GM12874 (cell line): ENCODE data around the gene SLC22A23.

Experiments
- TF ChIP-seq, protein P1 (sequence below): IDR thresholded peaks from 2 replicates; pipeline ENCODE4 v1.5.1; 2011; ENCODE audit warnings: low read depth, mild to moderate bottlenecking, control low read depth, low read length, moderate library complexity; ENCODE audit not compliant: insufficient read depth

SLC22A23 gene

DNA sequence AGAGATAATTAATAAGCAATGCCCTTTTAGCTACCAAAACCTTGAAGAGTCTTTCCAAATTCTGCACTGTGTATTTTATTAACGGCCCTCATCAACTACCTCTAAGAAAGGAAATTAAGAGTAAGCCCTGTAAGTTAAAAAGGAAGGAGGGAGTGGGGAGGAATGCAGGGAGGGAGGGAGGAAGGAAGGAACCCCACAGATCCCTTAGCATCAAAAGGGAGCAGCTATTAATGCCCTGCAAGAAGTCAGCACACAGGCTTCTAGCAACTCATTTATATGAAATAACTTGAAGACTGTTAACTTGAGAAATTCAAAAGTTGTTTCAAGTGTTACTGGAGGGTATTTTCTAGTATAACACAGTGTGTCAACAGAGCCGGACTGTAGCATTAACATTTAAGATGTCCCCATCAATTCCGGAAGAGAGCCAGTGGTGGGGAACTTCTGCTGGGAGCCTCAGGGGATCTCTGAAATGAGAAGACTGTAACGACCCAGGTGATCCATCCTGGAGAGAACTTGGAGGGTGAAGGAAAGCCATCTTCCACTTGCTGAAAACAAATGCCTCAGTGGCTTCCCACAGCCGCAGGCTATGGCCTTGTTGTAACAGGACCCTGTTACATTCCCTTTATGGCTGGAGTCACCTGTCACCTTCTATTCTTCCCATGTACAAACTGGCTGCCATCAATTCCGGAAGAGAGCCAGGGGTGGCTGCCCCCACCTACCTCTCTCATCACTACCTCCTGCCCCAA, 33.2 kb downstream of the SLC22A23 start:
- TF ChIP-seq, protein P1, sequence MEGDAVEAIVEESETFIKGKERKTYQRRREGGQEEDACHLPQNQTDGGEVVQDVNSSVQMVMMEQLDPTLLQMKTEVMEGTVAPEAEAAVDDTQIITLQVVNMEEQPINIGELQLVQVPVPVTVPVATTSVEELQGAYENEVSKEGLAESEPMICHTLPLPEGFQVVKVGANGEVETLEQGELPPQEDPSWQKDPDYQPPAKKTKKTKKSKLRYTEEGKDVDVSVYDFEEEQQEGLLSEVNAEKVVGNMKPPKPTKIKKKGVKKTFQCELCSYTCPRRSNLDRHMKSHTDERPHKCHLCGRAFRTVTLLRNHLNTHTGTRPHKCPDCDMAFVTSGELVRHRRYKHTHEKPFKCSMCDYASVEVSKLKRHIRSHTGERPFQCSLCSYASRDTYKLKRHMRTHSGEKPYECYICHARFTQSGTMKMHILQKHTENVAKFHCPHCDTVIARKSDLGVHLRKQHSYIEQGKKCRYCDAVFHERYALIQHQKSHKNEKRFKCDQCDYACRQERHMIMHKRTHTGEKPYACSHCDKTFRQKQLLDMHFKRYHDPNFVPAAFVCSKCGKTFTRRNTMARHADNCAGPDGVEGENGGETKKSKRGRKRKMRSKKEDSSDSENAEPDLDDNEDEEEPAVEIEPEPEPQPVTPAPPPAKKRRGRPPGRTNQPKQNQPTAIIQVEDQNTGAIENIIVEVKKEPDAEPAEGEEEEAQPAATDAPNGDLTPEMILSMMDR = no peak

DNA sequence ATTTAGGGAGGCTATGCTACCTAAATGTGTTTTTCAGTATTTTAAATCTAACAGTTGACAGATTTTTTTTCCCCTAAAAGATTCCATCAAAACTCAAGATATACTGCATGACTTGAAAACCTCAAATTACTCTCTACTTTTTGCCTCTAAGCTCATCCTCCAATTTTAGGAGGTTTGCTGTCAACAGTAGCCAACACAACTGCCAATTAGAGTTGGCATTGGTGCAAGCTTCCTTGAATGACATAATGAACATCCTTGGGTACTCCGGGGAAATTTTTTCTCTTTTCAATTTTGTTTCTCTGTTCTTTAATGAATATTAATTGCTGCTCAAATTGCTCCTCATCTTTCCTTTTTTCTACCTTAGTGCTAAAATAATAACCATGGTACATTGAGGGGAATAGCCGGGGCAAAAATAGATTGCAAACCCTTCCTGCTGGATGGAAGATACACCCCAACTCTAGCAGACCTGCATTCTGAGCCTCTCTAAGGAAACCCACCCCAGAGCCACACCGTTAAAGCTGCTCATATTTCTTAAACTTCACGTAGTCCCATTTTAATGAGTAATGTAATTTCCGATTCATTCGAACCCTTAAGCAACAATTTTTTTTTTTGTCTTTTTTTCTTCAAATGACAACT, 34.3 kb downstream of the SLC22A23 start:
- TF ChIP-seq, protein P1 = no peak

DNA sequence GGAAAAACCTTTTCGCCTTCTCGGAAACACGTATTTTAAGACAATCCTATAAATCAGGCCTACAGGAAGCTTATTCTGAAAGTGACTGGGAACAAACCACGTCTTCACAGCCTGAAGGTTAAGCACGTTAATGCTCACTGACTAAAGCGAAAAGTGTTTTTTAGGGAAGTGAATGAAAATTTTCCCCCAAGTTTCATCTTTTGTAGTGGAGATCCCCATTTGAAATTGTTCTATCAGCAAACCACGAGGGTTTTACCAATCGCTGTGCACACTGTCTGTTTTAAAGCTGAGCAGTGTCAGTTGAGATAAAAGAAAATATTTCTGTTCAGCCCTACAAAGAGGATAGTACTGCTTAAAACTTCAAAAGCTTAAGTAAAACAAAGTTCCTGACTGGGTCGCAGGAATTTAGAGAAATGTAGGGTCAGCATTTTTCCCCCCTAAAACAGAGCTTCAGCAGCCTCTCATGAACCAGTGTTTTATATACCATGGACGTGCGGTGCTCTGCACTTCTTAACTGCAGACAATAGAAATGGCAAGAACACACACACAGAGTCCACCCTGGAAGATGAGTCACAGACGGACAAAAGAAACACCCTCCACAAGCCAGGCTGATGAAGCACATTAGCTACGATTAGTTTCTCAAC, 34.9 kb downstream of the SLC22A23 start:
- TF ChIP-seq, protein P1 = no peak

DNA sequence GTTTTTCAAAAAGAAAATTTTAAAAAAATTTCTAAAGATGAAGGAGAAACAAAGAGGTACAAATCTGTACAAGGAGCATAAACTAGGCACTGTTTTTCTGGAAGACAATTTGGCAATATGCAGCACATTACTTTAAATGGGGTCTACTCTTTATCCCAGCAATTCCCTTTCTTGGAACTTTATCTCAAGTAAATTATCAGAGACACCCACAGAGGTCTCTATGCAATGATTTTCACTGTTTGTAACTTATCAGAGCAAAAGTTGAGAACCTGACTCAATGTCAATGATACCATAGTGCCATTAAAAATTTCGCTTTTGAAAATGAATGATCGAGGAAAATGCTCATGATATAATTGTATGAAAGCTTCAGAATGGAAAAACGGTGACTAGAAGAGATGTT, 35.7 kb downstream of the SLC22A23 start:
- TF ChIP-seq, protein P1 = no peak

DNA sequence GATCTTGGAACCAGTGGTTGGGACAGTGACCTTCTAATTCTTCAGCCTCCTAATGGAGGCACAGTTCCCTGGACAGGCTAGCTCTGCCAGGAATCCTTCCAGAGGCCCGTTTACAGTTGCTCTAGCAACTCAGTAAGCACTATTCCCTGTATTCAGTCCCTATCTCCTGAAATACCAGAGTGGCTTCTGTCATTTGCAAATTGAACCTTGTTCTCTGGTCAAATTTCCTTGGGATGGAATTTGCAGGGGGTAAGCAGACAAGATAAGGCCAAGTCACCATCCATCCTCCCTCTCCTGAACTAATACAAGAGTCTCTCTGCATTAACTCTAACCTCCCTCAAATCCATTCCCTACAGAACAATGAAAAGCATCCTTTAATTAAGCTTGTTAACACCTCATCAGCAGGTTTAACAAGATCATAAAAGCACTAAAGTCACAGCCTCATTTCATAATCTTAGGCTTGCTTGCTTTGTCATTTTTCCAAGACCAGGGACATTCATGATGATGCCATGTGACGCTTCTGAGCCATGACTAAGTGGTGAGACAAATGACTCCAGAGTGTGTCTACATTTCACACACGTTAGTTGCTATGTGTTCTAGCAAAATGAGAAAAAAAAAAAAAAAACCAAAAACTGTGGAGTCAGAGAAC, 37.1 kb downstream of the SLC22A23 start:
- TF ChIP-seq, protein P1 = no peak

DNA sequence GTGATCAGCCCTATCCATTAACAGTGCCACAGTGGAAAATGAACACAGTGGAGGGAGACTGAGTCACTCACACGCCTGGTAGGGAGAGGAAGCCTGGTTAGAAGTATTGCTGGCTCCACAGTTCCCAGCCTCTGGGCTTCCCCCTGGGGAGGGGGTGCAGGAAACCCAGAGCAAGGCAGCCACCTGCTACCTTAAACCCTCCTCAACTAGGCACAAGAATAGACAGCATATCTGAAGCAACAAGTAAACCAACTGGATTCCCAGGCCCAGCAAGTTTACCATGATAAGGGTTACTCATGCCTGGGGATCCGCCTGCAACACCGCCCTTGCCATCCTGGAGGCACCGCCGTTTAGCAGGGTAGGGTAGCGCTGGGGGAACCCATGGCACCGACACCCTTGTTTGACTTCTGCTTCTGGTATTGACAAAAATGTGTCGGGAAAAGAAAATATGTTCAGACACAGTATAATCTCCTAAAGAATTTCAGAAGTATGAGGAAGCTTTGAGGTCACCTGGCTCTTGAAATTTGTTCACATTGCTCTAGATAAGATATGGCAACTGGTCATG, 38.3 kb downstream of the SLC22A23 start:
- TF ChIP-seq, protein P1 = no peak

DNA sequence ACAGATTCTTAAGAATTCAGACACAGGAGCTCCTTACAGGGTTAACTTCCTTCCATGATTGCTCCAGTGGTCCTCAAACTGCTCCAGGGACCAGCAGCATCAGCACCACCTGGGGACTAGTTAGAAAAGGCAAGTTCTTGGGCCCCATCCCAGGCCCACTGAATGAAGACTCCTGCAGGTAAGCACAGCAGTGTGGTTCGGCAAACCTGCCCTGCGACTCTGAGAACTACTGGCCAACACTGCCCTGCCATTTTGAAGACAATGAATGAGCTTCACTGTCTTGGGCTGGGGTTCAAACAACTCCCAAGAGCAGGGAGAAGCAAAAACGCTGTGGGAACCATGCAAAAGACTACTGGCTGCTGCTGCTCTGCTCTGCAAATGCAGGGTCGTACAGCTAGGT, 39.4 kb downstream of the SLC22A23 start:
- TF ChIP-seq, protein P1 = no peak
